Endothelial cell of umbilical vein (primary cell): ENCODE data around the gene PPP4R3B.

Source experiments
- CTCF ChIP-seq, 2 donors: IDR thresholded peaks; 1 replicate in 1 of 2; 2 replicates in 1 of 2; pipeline ENCODE4 v1.5.1; 2011; ENCODE audit warnings: low read length in 2 of 2, mild to moderate bottlenecking in 2 of 2, moderate library complexity in 2 of 2, control low read depth in 1 of 2, inconsistent platforms in 1 of 2, low read depth in 1 of 2; ENCODE audit not compliant: insufficient read depth in 1 of 2; ENCODE audit errors: extremely low read depth in 1 of 2
- EZH2 ChIP-seq: IDR thresholded peaks from 2 replicates; pipeline ENCODE4 v1.6.1; 2012; ENCODE audit warnings: borderline replicate concordance, low read depth, mild to moderate bottlenecking, moderate library complexity, low read length, inconsistent platforms; ENCODE audit not compliant: severe bottlenecking
- FOS ChIP-seq: IDR thresholded peaks from 2 replicates; pipeline ENCODE4 v1.6.1; 2011; ENCODE audit warnings: mild to moderate bottlenecking, low read length, moderate library complexity, borderline replicate concordance; ENCODE audit not compliant: insufficient read depth
- JUN ChIP-seq: IDR thresholded peaks from 2 replicates; pipeline ENCODE4 v1.6.1; 2011; ENCODE audit warnings: borderline replicate concordance, low read depth; ENCODE audit not compliant: insufficient read length, insufficient read depth
- MAX ChIP-seq: IDR thresholded peaks from 2 replicates; pipeline ENCODE4 v1.6.1; 2011; ENCODE audit not compliant: insufficient read depth, insufficient read length
- MYC ChIP-seq: IDR thresholded peaks from one replicate; pipeline ENCODE4 v1.6.1; 2011; ENCODE audit warnings: mild to moderate bottlenecking, low read depth, low read length
- POLR2A ChIP-seq: IDR thresholded peaks from 2 replicates; pipeline ENCODE4 v1.6.1; 2012; ENCODE audit warnings: low read depth, mild to moderate bottlenecking, control low read depth, low read length
- POLR2AphosphoS5 ChIP-seq: IDR thresholded peaks from 2 replicates; pipeline ENCODE4 v1.6.1; 2012; ENCODE audit warnings: low read depth, mild to moderate bottlenecking, control low read depth, low read length, moderate library complexity; ENCODE audit not compliant: insufficient read depth

GRCh38 chr2:55607717-55608116 lies 9.7 kb downstream of the PPP4R3B start:
- TF ChIP-seq CTCF (IDR thresholded peaks at IDR 0.05; ENCODE audit: extremely low read depth in 1 of 2, insufficient read depth in 1 of 2, low read depth in 1 of 2, low read length in 2 of 2) (no peak), POLR2AphosphoS5 (no peak), POLR2A (no peak), MYC (no peak), EZH2 (no peak), MAX (no peak), JUN (no peak), FOS (no peak)
